Cardiac fibroblast (primary cell): Measurements from ENCODE around the gene DAAM1.
A peak's percentile ranks its signal among the peaks of the same experiment; 100 is the strongest.

Experiments
- DNase-seq, 2 donors: peaks; one replicate each; pipeline versions ENCODE4 v3.0.0 to v3.0.0-alpha.2; 2010; ENCODE audit warnings: low read depth in 2 of 2
- H3K4me3 ChIP-seq, 2 donors: replicated peaks in 1 of 2; 1 replicate in 1 of 2; 2 replicates in 1 of 2; pipeline ENCODE4 v1.5.1; 2011; ENCODE audit warnings: low read depth in 2 of 2, low read length in 2 of 2, mild to moderate bottlenecking in 2 of 2, moderate library complexity in 1 of 2
- CTCF ChIP-seq: IDR thresholded peaks from one replicate; pipeline ENCODE4 v1.5.1; 2011; ENCODE audit warnings: low read depth, mild to moderate bottlenecking, low read length, inconsistent platforms

The DAAM1 gene

GRCh38 chr14:59303216-59303615 is 114.7 kb downstream of the DAAM1 start:
- TF ChIP-seq CTCF: no peak
- no peak overlapping the region for H3K4me3 ChIP-seq
- peak in 1 of 2 donors; percentile 90 for DNase-seq

GRCh38 chr14:59305231-59305630 is 116.8 kb downstream of the DAAM1 start:
- no peak for TF ChIP-seq CTCF
- peak in 1 of 2 donors; percentile 27 for DNase-seq
- H3K4me3 ChIP-seq: no peak overlapping the region

GRCh38 chr14:59305836-59306555 is 117.5 kb downstream of the DAAM1 start:
- no peak overlapping the region for H3K4me3 ChIP-seq
- TF ChIP-seq CTCF: no peak
- peak; percentile 60 to 81 for DNase-seq

GRCh38 chr14:59306775-59307174 is 118.3 kb downstream of the DAAM1 start:
- DNase-seq: peak; percentile 52 to 95
- H3K4me3 ChIP-seq: no peak overlapping the region
- TF ChIP-seq CTCF: no peak

- H3K4me3 ChIP-seq: no peak overlapping the region
- TF ChIP-seq CTCF: no peak
- DNase-seq: no peak
Measured at GRCh38 chr14:59308086-59308485, 119.6 kb downstream of the DAAM1 start.

GRCh38 chr14:59308673-59309072 is 120.2 kb downstream of the DAAM1 start:
- no peak for TF ChIP-seq CTCF
- peak; percentile 38 to 76 for DNase-seq
- H3K4me3 ChIP-seq: no peak overlapping the region
